ENCODE measurements around the gene CLOCK. TPM values are rescaled to one million over a fixed set of nuclear protein-coding genes. Genes with fewer than 3 reads are reported as not detected.

Gene CLOCK
- polyA plus RNA-seq, 2 of the 4 experiments (the other 2 are of a cell fraction): 6.6 to 14.2 TPM

DNA sequence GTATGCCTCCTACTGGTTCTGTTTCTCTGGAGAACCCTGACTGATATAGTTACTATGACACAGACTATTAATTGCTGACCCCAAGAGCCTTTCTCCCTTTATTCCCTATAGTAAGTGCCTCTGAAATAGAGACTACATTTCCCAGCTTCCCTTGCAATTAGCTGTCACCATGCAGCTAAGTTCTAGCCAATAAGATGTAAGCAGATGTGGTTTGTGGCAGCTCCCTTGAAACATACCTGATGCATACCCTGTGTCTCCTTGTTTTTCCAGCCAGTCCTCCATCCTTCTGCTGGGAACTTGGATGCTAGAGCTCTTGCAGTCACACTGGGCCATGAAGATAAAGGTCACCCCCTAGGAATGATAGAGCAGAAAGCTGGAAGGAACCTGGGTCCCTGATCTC, 160.6 kb downstream of the CLOCK start:
- CTCF ChIA-PET: interaction anchor here (1.2 kb wide), 1 partner anchor 9 kb away, joined by 5 read pairs; the partner anchor contains the start of gene TMEM165
- TF ChIP-seq CBX2 (IDR thresholded peaks at IDR 0.05; ENCODE audit: borderline replicate concordance, low read depth) (no peak), HOXB13 (CRISPR knock-in tag; IDR thresholded peaks at IDR 0.05; ENCODE audit: low read depth) (no peak), CBX8 (IDR thresholded peaks at IDR 0.05) (no peak), JUN (IDR thresholded peaks at IDR 0.05) (no peak), PHF8 (IDR thresholded peaks at IDR 0.05; ENCODE audit: borderline replicate concordance, low read depth) (no peak), HOXA7 (CRISPR knock-in tag; IDR thresholded peaks at IDR 0.05) (no peak), EP300 (IDR thresholded peaks at IDR 0.05) (no peak), KDM5A (IDR thresholded peaks at IDR 0.05) (no peak), NPAS2 (CRISPR knock-in tag; IDR thresholded peaks at IDR 0.05; ENCODE audit: borderline replicate concordance) (no peak), KDM1A (IDR thresholded peaks at IDR 0.05; ENCODE audit: low read depth) (no peak), ZSCAN20 (CRISPR knock-in tag; IDR thresholded peaks at IDR 0.05) (no peak)
- TF ChIP-seq, protein P1, sequence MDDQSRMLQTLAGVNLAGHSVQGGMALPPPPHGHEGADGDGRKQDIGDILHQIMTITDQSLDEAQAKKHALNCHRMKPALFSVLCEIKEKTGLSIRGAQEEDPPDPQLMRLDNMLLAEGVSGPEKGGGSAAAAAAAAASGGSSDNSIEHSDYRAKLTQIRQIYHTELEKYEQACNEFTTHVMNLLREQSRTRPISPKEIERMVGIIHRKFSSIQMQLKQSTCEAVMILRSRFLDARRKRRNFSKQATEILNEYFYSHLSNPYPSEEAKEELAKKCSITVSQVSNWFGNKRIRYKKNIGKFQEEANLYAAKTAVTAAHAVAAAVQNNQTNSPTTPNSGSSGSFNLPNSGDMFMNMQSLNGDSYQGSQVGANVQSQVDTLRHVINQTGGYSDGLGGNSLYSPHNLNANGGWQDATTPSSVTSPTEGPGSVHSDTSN (IDR thresholded peaks at IDR 0.05): no peak
- TF ChIP-seq, protein P2, sequence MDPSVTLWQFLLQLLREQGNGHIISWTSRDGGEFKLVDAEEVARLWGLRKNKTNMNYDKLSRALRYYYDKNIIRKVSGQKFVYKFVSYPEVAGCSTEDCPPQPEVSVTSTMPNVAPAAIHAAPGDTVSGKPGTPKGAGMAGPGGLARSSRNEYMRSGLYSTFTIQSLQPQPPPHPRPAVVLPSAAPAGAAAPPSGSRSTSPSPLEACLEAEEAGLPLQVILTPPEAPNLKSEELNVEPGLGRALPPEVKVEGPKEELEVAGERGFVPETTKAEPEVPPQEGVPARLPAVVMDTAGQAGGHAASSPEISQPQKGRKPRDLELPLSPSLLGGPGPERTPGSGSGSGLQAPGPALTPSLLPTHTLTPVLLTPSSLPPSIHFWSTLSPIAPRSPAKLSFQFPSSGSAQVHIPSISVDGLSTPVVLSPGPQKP (IDR thresholded peaks at IDR 0.05; ENCODE audit: low read depth, low read length): no peak
- TF ChIP-seq, protein P3, sequence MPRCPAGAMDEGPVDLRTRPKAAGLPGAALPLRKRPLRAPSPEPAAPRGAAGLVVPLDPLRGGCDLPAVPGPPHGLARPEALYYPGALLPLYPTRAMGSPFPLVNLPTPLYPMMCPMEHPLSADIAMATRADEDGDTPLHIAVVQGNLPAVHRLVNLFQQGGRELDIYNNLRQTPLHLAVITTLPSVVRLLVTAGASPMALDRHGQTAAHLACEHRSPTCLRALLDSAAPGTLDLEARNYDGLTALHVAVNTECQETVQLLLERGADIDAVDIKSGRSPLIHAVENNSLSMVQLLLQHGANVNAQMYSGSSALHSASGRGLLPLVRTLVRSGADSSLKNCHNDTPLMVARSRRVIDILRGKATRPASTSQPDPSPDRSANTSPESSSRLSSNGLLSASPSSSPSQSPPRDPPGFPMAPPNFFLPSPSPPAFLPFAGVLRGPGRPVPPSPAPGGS (IDR thresholded peaks at IDR 0.05): no peak
- DNase-seq (ENCODE audit: low read depth in 1 of 2, low spot score in 1 of 2): no peak
- FAIRE-seq: no peak
- peak; percentile 64 to 93; a peak in 4 of 6 replicates for ATAC-seq
- H3K4me2 ChIP-seq: no peak overlapping the region
- peaks cover 7% of the 10 kb centered on the region; the same call in 1 of the 3 replicates for H3K4me1 ChIP-seq
- H3K9me3 ChIP-seq: no peaks in the 10 kb centered on the region
- POLR2A ChIA-PET: interaction anchor here (2.2 kb wide), 1 partner anchor 10 kb away, joined by 11 read pairs; the partner anchor contains the start of gene TMEM165
- H3K4me3 ChIP-seq: no peak overlapping the region
- no peak overlapping the region for H3K27ac ChIP-seq

DNA sequence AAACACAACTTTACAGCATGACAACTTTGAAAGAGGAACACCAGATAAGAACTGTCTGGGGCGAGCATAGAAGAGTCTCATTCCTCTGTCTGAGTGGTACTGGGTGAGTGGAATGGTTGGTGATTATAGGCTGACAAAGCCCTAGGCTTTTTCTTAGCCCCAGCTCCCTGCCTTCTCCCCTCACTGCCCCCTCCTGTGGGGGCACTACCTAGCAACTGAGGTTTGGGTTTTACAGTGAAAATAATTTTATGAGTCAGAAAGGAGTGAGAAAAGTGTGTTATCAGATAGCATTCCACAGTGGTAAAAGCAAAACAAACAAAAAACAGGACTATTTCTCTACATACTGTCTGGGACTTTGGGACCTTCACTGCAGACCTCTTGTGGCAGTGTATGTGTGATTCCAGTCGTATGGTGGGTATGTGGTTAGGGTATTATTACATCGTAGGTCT, 161.5 kb downstream of the CLOCK start:
- no peak overlapping the region for H3K4me3 ChIP-seq
- DNase-seq (ENCODE audit: low read depth in 1 of 2, low spot score in 1 of 2): no peak
- H3K9me3 ChIP-seq: no peaks in the 10 kb centered on the region
- H3K27ac ChIP-seq: no peak overlapping the region
- 60% methylated on average over 3 of the region's 3 CpGs for WGBS (ENCODE audit: missing lambda C conversion rate)
- H3K4me1 ChIP-seq: peaks cover 7% of the 10 kb centered on the region; the same call in 1 of the 3 replicates
- ChIA-PET POLR2A (no interaction called here), CTCF (interaction anchor here (1.2 kb wide), 1 partner anchor 10 kb away, joined by 5 read pairs; the partner anchor contains the start of gene TMEM165)
- TF ChIP-seq PHF8 (IDR thresholded peaks at IDR 0.05; ENCODE audit: borderline replicate concordance, low read depth) (no peak), HDAC2 (IDR thresholded peaks at IDR 0.05) (no peak), FOSL2 (IDR thresholded peaks at IDR 0.05) (no peak), FOSL2 (CRISPR knock-in tag; IDR thresholded peaks at IDR 0.05) (no peak), HOXB13 (CRISPR knock-in tag; IDR thresholded peaks at IDR 0.05; ENCODE audit: low read depth) (no peak)
- TF ChIP-seq, protein P4, sequence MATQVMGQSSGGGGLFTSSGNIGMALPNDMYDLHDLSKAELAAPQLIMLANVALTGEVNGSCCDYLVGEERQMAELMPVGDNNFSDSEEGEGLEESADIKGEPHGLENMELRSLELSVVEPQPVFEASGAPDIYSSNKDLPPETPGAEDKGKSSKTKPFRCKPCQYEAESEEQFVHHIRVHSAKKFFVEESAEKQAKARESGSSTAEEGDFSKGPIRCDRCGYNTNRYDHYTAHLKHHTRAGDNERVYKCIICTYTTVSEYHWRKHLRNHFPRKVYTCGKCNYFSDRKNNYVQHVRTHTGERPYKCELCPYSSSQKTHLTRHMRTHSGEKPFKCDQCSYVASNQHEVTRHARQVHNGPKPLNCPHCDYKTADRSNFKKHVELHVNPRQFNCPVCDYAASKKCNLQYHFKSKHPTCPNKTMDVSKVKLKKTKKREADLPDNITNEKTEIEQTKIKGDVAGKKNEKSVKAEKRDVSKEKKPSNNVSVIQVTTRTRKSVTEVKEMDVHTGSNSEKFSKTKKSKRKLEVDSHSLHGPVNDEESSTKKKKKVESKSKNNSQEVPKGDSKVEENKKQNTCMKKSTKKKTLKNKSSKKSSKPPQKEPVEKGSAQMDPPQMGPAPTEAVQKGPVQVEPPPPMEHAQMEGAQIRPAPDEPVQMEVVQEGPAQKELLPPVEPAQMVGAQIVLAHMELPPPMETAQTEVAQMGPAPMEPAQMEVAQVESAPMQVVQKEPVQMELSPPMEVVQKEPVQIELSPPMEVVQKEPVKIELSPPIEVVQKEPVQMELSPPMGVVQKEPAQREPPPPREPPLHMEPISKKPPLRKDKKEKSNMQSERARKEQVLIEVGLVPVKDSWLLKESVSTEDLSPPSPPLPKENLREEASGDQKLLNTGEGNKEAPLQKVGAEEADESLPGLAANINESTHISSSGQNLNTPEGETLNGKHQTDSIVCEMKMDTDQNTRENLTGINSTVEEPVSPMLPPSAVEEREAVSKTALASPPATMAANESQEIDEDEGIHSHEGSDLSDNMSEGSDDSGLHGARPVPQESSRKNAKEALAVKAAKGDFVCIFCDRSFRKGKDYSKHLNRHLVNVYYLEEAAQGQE (IDR thresholded peaks at IDR 0.05): no peak
- FAIRE-seq: no peak
- H3K4me2 ChIP-seq: peak overlapping the region; percentile 8; the same call in 1 of the 3 replicates
- ATAC-seq: peak; percentile 45 to 47; a peak in 3 of 6 replicates
